NCI-H128 (cell line): ENCODE results near the gene METTL8.

Experiments
- DNase-seq: peaks from one replicate; lab custom pipeline; 2025; ENCODE audit not compliant: unreplicated experiment; lab: John Stamatoyannopoulos, UW

Gene METTL8

GRCh38 chr2:171267855-171268629 lies 165.7 kb downstream of the METTL8 start:
- DNase-seq: no peak
